Sciatic nerve (tissue), 2 donors: Measurements from ENCODE around the gene SREK1. TPM values are rescaled to one million over a fixed set of nuclear protein-coding genes. Genes with fewer than 3 reads are reported as not detected.
"Not testable (repeated sequence)": the region's sequence is repeated elsewhere in the genome, so short reads cannot be mapped to it uniquely, and the experiment has no call there.

Source experiments
- ATAC-seq: fragments of 200-7000 bp; cut with Tn5 transposase; one replicate; pipeline ENCODE4 v1.9.1; 2020; ENCODE audit warnings: mild to moderate bottlenecking, moderate library complexity
- DNase-seq: peaks from one replicate; pipeline ENCODE4 v3.0.0-alpha.2; 2020; ENCODE audit warnings: low spot score
- intact Hi-C: fragments of 100-400 bp; cut with DNase I; formaldehyde crosslinking; loops from one replicate; pipeline ENCODE4 v1.14.2; 2022
- total RNA-seq: library from RNA; stranded (reverse); fragmentation: NEBNext Ultra II Directional; extraction: Animal tissue kit (Norgen Biotek cat#: 25700); gene quantifications from one replicate; pipeline ENCODE4 v1.2.1, GENCODE V29; 2021
- donor health status: DM: no; HTN: no; CAD: no.
- donor health status: DM: no; HTN: no; CAD: no.

The SREK1 gene, protein sequence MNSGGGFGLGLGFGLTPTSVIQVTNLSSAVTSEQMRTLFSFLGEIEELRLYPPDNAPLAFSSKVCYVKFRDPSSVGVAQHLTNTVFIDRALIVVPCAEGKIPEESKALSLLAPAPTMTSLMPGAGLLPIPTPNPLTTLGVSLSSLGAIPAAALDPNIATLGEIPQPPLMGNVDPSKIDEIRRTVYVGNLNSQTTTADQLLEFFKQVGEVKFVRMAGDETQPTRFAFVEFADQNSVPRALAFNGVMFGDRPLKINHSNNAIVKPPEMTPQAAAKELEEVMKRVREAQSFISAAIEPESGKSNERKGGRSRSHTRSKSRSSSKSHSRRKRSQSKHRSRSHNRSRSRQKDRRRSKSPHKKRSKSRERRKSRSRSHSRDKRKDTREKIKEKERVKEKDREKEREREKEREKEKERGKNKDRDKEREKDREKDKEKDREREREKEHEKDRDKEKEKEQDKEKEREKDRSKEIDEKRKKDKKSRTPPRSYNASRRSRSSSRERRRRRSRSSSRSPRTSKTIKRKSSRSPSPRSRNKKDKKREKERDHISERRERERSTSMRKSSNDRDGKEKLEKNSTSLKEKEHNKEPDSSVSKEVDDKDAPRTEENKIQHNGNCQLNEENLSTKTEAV
- total RNA-seq = 98.9 TPM

- intact Hi-C loops = no loop called here
- ATAC-seq (peak; percentile 98), DNase-seq (peak; percentile 97)
Observed at GRCh38 chr5:66144074-66144833, at the start of gene SREK1. Gene SREK1, plus strand, starts transcription at chr5:66144300. Its CDS starts 77 bp downstream, at chr5:66144377.

DNA sequence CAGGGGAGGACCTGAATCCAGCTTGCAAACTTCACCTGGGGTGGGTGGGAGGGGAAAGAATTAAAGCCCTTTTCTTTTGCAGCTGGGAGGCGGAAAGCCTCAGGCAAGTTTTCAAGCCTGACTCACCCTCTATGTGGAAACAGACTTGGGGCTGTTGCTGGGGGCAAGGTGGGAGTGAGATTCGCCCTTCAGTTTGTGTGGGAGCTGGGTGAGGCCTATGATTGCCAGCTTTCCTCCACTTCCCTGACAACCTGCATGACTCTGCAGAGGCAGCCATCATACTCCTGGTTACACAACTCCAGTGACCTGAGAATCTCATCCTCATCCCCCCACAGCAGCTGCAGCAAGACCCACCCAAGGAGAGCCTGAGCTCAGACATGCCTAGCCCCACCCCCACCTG is 43.2 kb upstream of the SREK1 start:
- intact Hi-C loops = no loop called here
- DNase-seq (no peak), ATAC-seq (no peak)

- DNase-seq (no peak), ATAC-seq (no peak)
- intact Hi-C loops = no loop called here
Observed at GRCh38 chr5:66113160-66113559, 30.9 kb upstream of the SREK1 start.

DNA sequence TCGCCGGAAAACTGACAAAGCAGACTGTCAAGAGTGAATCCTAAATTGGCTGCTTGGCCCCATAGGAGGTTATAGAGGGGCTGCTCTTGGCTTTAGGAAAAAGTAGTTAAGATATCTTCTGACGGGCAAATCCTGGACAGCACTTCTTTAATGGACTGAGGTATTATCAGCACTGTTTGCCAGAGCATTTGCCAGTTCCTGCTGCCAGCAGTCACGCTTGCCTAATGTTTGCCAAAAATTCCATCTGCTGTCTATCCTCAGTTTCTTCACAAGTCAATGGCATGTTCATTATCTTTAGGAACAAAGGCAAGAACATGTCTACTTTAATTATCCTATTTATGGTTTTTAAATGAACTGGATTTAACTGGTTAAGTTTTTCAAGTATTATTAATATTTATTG is 25.8 kb upstream of the SREK1 start:
- intact Hi-C loops = no loop called here
- no peak for DNase-seq
- no peak for ATAC-seq

DNA sequence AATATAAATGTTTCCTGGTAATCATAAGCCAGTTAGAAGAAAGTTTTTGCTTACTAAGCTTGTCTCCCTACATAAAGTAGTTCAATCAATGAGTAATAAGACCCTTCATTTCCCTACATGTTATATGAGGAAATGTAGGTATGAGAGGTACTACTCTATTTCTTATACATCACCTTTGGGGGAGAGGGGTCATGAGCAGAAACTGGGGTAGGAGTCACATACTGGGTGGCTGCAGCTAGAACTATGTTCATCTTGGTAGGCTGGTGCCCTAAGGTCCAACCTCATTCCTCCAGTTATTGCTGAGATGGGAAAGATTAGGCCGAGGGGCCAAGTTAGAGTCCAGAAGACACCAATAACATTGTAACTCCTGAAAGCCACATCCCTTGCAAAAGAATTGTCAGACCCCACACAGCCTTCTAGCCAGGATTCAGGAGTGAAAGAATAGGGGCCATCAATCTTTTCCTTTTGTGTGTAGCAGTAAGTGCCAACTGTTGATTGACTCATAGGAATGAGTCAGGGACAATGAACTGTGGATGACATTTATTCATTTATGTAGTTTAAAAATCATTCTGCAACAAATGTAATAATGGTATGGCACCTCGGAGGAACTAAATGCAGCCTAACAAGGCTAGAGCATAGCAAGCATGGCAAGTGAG is 21.6 kb upstream of the SREK1 start:
- intact Hi-C loops = no loop called here
- no peak for DNase-seq
- no peak for ATAC-seq

GRCh38 chr5:66129144-66129543 is 15.0 kb upstream of the SREK1 start:
- intact Hi-C loops = no loop called here
- no peak for ATAC-seq
- DNase-seq = no peak

GRCh38 chr5:66130493-66130892 is 13.6 kb upstream of the SREK1 start:
- ATAC-seq = no peak

DNA sequence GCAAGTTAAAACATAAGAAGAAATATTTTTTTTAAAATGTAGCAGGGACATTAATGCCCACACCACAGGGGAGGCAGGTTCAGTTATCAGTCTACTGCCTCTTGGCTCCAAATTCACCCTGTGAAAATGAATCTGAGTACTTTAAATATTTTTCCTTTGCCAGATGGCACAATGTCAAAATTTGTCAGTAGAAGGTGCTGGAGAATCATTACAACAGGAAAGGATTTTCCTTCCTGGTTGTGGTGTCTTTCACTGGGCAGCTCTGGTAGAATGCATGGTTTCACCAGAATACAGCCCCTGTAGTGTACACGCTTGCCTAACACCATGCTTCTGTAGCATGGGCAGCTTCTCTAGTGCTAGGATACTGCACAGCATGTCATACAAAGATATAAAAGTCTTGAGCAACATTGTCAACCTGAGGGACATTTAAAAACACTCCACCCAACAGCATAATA is 9.7 kb upstream of the SREK1 start:
- DNase-seq = no peak
- intact Hi-C loops = no loop called here
- no peak for ATAC-seq

More at GRCh38 chr5:66130493-66130892, 13.6 kb upstream of the SREK1 start:
- intact Hi-C loops = no loop called here
- DNase-seq = no peak

GRCh38 chr5:66136053-66136452 is 8.0 kb upstream of the SREK1 start:
- intact Hi-C loops = no loop called here
- DNase-seq (no peak), ATAC-seq (no peak)

DNA sequence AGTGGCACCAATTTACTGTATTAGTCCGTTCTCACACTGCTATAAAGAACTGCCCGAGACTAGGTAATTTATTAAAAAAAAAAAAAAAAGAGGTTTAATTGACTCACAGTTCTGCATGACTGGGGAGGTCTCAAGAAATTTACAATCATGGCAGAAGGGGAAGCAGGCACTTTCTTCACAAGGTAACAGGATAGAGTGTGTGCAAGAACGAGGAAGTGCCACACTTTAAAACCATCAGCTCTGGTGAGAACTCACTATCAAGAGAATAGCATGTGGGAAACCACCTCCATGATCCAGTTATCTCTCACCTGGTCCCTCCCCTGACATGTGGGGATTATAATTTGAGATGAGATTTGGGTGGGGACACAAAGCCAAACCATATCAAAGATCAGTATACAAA is 7.2 kb upstream of the SREK1 start:
- DNase-seq, intact Hi-C loops, ATAC-seq: not testable (repeated sequence)

- DNase-seq = no peak
- intact Hi-C loops = no loop called here
- ATAC-seq = no peak
Observed at GRCh38 chr5:66138637-66139317, 5.3 kb upstream of the SREK1 start.

DNA sequence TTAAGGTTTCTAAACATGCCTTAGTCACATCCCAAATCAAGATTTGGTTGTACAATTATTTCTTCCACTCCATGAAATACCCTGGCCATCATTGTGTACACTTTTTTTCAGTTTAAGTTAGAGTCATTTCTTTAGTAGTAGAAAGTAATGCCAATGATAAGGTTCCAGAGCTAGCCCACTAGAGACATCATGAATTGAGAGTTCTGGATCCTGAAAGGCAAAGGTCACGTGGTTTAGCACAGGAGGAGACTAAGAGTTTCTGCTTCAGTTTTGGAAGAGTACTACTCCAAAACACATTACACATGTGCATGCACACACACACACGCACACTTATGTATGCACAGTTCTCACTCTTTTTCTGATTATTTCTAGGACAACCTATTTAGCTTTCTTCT is 4.8 kb upstream of the SREK1 start:
- no peak for ATAC-seq
- intact Hi-C loops = no loop called here

DNA sequence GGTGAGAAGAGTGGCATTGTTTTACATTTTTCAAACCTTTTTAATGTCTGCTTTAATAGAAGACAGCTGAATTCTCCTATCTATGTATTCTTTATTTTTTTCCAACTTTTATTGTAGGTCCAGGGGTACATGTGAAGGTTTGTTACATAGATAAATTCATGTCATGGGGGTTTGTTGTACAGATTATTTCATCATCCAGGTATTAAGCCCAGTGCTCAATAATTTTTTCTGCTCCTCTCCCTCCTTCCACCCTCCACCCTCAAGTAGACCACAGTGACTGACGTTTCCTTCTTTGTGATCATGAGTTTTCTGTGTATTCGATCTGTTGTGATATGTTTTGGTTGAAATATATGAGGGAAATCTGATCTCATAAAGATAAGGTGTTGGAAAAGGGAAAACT is 1.7 kb upstream of the SREK1 start:
- intact Hi-C loops = no loop called here
- ATAC-seq = no peak
- no peak for DNase-seq

More for the DNA sequence above, 4.8 kb upstream of the SREK1 start:
- no peak for DNase-seq

DNA sequence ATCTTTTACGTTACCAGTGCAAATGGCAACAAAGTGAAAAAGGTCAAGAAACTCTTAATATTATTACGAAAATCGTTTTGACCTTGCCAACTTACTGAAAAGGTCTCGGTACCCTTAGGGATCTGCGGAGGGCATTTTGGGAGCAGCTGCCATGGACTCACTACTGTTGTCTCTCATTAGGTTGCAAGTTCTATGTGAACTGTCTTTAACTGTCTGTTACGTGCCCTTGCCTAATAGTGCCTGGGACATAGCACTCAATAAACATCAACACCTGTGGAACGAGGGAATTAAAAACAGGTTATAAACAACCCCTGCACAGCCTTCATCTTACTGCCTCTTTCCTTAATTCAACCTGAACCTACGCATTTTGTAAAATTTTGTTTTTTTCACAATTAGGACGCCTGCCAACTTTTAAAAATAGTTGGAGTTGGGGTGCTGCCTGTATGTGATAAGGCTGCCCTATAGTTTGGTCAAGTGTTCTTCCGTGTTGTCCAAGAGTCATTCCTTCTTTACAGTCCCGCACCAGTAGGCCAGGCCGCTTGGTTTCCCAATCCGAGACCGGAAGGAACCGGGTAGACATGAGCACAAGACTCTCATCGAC is 527 bp upstream of the SREK1 start:
- ATAC-seq (no peak), DNase-seq (no peak)
- intact Hi-C loops = no loop called here

DNA sequence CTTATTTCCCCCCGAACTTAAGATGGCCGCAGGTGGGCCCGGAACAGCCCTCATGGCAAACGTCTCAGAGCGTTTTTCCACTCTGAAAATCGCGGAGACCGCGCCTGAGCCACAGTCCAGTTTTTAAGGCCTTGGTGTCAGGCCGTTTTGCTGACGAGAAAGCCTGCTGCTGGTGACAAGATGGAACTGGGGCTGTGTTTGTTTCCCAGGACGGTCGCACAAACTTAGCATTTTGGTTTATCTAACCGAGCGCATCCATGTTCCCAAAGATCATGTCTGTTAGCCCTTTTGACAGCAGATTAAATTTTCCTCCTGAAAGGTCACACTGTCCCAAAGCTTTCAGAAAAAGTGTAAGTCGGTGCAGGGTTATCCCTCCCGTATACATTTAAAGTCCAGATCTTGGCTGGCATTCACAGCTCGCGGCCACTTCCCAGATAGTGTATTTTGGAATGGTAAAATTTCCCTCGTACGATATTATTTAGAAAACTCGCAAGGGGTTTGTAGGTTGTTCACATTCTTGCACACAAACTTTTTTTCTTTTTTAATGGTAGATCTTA is 812 bp downstream of the SREK1 start:
- intact Hi-C loops = no loop called here
- ATAC-seq (peak; percentile 74), DNase-seq (no peak)

DNA sequence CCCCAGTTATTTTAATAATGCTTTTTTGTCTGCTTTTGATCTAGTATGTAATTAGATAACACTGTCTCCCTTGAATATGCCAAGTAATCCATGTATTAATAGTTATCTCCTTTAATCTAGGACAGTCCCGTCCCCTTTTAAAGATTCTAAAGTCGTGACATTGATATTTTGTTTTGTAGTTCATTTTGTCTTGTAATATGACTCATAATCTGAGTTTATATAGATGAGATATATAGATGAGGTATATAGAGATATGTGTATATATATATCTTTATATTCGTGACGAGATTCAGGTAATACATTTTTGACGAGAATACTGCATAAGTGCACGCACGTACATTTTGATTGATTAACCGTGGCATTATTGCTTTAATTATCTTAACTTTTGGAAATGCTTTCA is 1.6 kb downstream of the SREK1 start:
- intact Hi-C loops = no loop called here
- DNase-seq = no peak
- ATAC-seq = no peak

DNA sequence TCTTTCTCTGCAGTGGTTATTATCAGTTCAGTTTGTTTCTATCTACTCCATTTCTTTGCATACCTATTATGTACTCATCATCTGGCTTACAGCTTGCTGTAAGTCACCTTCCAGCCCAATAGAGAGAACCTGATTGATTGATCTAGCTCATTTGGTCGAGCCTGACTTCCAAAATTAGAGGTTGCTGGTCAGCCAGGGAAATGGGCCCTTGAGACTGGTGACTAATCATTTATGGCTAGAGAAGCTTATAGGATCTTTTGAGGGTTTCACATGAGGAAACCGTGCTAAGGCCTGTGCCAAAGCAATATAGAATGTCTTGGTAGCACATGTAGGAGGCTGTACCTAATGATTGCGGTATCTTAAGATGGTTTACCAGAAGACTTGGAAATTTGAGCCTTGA is 5.8 kb downstream of the SREK1 start:
- intact Hi-C loops = no loop called here
- ATAC-seq (no peak), DNase-seq (no peak)

DNA sequence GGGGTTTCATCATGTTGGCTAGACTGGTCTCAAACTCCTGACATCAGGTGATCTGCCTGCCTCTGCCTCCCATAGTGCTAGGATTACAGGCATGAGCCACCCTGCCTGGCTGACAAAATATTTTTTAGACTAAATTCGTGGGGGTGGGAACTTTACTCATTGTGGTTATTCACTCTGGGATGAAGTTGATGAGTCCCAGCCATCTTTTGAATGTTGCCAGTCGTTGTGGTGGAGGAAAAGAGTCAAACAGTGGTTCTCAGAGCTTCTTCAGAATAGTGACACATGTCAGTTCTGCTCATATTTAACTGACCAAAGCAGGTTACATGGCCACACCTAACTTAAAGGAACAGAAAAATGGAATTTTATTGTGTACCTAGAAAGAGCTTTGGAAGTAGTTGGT is 6.9 kb downstream of the SREK1 start:
- ATAC-seq (no peak), DNase-seq (no peak)
- intact Hi-C loops = no loop called here
